Measurements from ENCODE around the gene AFF3.
"Not testable (repeated sequence)": the region's sequence is repeated elsewhere in the genome, so short reads cannot be mapped to it uniquely, and the experiment has no call there.

The AFF3 gene

GRCh38 chr2:100142393-100142792, at the start of gene AFF3:
Gene AFF3, minus strand, starts transcription at chr2:100142590. Its CDS starts 38,136 bp downstream, at chr2:100104454.
- DNase-seq, result no peak

DNA sequence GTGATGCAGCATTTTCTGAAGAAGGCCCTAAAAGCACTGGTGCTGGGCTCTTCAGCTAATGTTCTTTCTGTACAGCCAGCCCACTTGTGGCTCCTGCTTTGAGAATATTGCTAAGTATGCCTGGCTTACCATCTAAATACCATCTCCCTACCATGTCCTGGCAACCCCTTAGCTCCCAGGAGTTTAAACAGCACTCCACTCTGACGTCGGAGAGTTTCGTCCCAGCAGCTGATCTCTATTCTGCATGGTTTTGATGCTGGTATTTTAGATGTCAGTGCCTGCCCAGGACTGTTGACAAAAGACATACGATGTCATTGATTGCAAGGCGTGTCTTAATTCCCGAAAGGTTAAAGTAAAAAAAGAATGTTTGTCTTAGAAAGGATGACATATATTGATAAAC, 47.0 kb upstream of the AFF3 start:
- no peak for DNase-seq

- no peak for DNase-seq
These were observed 45.9 kb upstream of the AFF3 start for GRCh38 chr2:100188326-100188725.

DNA sequence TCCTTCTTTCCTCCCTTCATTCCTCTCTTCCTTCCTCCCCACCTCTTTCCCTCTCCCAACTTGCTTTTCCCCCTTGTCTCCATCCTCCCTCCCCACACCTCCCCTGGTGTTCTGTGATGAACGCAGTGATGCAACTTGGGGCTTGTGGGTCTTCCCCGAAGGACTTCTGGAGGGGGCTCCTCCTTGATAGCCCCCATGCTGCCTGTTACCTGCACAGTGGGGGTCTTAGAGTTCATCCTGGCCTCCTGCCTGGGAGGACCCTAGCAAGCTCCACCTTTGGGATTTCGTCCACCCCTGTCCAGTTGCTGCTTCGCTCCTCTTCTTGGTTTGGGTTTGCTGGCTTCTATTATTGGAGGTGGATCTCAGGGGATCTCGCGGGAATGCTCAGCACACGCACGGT, 43.7 kb upstream of the AFF3 start:
- no peak for DNase-seq

GRCh38 chr2:100185516-100185915, 43.1 kb upstream of the AFF3 start:
- DNase-seq, result no peak

GRCh38 chr2:100185105-100185504, 42.7 kb upstream of the AFF3 start:
- no peak for DNase-seq

GRCh38 chr2:100184055-100184737, 41.8 kb upstream of the AFF3 start:
- DNase-seq, result no peak

GRCh38 chr2:100182494-100183361, 40.3 kb upstream of the AFF3 start:
- DNase-seq, result no peak

DNA sequence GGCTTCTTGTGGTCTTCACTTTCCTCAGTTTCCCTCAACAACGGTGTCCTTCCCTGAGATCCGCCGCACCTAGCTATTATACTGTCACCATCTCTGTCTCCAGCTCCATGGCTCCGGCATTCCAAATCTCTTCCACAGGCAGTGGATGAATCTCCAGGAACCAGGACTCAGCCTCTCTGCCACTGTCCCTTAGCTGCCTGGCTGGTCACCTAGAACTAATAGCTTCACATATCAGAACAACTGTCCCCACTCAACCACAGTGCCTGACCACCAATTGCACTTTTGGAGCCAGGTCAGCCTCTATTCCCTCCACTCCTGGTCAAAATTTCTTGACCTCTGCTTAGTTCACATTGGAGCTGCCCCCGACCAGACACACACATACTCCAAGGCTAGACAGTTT, 38.1 kb upstream of the AFF3 start:
- no peak for DNase-seq

DNA sequence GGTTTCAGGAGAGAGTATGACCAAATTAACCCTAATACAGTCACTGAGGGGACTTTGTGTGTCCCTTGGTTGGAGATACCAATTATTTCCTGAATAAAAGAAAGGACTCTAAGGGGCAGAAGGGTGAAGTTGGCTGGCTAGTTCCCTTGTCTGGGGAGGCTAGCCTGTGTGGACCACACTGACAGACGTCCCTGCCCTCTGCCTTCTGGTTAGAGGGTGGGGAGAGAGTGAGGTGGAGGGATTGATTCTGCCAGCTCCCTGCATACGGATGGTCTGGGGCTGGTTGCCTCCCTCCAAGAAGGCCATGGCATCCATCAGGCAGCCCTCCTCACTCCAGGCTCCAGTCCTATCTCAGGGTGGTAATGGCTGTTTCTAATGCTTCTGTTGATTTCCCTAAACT, 37.4 kb upstream of the AFF3 start:
- no peak for DNase-seq

DNA sequence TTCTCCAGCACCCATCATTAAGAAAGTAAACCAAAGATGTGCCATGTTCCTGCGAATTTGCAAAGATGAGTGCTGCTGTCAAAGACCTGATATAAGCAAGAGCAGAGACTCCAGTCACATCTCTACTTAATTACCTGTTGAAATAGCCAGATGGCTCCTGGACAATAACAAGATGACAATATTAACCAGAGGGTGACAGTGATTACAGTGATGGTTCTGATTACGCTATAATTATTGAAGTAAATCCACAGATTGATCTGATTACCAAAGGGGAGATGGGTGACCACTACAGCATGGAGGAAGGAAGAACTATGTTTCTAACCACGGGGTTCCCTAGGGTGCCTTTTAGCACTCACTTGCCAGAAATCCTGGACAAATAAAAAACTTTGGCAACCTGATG, 36.5 kb upstream of the AFF3 start:
- DNase-seq, result no peak

DNA sequence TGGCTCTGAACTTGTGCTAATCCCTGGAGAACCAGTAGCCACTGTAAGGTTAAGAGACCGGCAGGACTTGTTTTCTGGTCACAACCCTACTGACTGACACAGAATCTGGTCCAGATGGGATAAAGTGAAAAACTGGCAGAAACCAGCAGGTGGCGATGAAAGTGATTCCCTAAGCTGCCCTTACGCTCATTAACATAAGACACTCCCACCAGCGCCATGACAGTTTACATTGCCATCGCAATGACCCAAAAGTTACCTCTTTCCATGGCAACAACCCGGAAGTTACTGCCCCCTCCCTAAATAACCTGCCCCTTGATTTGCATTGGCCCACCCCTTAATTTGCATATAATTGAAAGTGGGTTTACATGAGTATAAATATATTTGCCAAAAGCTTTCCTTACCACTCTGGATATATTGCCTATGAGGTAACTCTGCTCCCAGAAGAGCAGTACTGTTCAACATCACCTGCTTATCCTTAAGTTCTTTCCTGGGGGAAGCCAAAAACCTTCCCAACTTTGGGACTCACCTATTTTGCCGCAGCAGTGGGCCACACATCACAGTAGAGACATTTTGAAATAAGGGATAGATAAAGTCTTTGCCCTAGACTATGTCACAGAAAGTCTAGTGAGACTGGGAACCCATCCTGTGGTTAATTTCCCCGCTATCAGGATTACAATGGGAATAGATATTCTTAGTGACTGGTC, 35.8 kb upstream of the AFF3 start:
- DNase-seq, result no peak

DNA sequence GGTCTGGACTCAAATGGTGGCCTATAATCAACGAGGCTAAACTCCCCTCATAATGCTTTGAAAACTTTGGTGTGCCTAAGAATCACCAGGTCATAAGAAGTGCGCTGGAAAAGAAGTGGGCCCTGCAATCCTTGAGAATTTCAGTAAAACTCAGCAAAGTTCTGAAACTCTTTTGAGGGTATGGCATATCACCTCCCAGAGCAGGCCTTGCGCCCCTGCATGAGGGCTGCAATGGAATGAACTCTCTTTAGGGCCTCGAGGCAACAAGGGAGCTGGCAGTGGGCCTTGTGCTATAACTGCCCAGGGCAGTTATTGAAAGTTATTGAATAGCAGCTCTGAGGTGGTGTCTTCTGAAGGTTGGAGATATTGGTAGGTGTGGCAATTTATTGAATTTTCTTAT, 34.5 kb upstream of the AFF3 start:
- DNase-seq, result no peak

DNA sequence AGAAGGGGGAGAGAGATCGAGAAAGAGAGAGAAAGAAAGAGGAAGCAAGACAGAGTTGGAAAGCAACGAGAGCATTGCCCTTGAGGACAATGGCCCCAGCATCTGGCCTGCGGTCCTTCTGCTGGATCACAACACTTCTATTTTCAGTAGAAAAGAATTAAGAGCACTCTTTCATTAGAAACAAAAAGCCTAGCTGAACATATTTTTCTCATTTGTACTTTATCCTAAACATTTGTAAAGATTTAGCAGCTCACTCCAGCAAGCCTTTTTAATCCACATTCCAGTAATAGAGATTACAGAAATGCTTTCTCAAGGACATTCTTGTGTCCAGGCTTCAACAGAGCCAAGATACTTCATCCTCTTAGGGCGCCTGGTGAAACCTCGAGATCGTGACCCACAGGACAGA, 31.6 kb upstream of the AFF3 start:
- no peak for DNase-seq

DNA sequence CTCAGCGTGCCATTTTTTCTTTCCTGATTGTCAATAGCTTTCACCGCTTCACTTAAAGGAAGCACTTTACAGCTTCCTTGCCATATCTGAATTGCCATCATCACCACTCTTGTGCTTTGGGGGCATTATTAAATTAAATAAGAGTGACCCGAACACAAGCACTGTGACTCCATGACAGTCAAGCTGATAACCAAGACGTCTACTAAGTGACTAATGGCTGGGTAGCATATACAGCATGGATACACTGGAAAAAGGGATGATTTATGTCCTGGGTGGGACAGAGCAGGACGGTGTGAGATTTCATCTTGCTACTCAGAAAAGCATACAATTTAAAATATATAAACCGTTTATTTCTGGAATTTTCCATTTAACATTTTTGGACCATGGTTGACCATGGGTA, 24.3 kb upstream of the AFF3 start:
- DNase-seq, result no peak

DNA sequence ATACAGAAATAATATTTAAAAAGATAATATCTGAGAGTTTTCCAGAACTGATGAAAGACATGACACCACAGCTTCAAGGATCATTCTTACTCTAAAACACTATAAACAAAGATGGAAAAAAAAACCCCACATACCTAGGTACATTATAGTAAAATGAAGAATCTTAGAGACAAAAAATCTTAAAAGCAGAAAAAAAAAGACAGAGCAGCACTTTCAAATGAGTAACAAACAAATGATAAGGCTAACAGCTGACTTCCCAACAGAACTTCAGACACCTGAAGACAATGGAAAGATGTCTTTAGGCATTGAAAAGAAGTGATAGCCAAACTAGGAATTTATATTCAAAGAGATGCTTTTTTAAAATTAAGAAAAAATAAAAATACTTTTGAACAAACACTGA, 21.2 kb upstream of the AFF3 start:
- no peak for DNase-seq

- no peak for DNase-seq
These were observed 19.7 kb upstream of the AFF3 start for GRCh38 chr2:100161945-100162620.

DNA sequence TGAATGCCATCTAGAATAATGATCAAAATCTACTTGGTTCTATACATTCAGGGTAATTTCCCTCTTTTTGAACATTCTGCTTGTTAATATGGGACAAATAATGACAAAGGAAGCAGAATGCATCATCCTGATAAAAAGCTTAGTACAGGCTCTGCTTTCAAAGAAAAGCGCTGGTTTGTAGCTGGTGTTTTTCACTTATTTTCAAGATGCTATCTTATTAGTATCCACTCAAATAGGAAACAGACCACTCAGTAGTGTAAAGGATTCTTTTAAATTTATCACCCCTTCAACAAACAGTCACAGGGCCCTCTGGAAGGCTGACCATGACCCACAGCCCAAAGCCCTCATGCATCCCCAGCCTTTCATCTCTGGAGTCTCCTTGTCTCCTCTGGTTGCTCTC, 18.0 kb upstream of the AFF3 start:
- no peak for DNase-seq

- DNase-seq, result not testable (repeated sequence)
These were observed 9.4 kb upstream of the AFF3 start for GRCh38 chr2:100151832-100152231.

DNA sequence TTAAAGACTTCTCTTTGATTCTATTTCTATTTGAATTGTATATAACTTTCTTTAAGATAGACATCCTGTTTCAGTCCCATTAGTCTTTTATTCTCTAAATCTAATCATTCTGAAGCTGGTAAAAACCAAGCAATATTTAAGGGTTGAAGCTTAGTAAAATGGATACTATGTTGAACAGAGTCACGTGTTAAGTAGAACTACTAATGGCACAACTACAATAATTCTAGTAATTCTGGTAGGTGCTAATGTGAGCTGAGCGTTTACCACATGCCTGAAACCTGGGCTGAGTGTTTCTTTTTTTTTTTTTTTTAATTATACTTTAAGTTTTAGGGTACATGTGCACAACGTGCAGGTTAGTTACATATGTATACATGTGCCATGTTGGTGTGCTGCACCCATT, 8.9 kb upstream of the AFF3 start:
- no peak for DNase-seq

GRCh38 chr2:100148883-100149282, 6.5 kb upstream of the AFF3 start:
- DNase-seq, result no peak

GRCh38 chr2:100146657-100146960, 4.2 kb upstream of the AFF3 start:
- no peak for DNase-seq

GRCh38 chr2:100145893-100146656, 3.7 kb upstream of the AFF3 start:
- DNase-seq, result no peak
